IMR-90 (cell line): ENCODE measurements around the gene SLAMF6. TPM values are rescaled to one million over a fixed set of nuclear protein-coding genes. Genes with fewer than 3 reads are reported as not detected.

Experiments
- ATAC-seq: fragments of 200-7000 bp; cut with Tn5 transposase; 2 replicates; pipeline ENCODE4 v1.9.1; 2020; ENCODE audit warnings: low read depth, mild to moderate bottlenecking, moderate library complexity
- BruUV-seq: library from RNA; stranded (reverse); fragments of 400-500 nt; replicated peaks from 2 replicates; lab custom pipeline; 2021; lab: Mats Ljungman, UMichigan
- CTCF ChIA-PET: fragments of 300-600 bp; formaldehyde crosslinking; extraction: SDS; loops from one replicate; lab custom pipeline; 2021; ENCODE audit warnings: antibody characterized with exemption; lab: Yijun Ruan, JAX
- POLR2A ChIA-PET: fragments of 300-600 bp; sonication (Branson Sonifier 250); formaldehyde crosslinking; loops from one replicate; lab custom pipeline; 2022; ENCODE audit warnings: antibody characterized with exemption; ENCODE audit not compliant: unreplicated experiment; lab: Charles Lee
- DNase-seq: peaks from one replicate; pipeline ENCODE4 v3.0.0; 2013
- H2AFZ ChIP-seq: replicated peaks from 2 replicates; pipeline ENCODE3; 2013; ENCODE audit warnings: low read length, mild to moderate bottlenecking; ENCODE audit not compliant: poor library complexity
- H2AK5ac ChIP-seq: 2 replicates; pipeline ENCODE4 v1.6.1; 2013; ENCODE audit warnings: low read depth, low read length, inconsistent platforms
- H2AK9ac ChIP-seq: replicated peaks from 2 replicates; pipeline ENCODE3; 2013; ENCODE audit warnings: mild to moderate bottlenecking, low read depth, low read length, moderate library complexity; ENCODE audit not compliant: poor library complexity
- H2BK120ac ChIP-seq: 2 replicates; pipeline ENCODE4 v1.6.1; 2013; ENCODE audit warnings: low read depth, low read length, inconsistent platforms
- H2BK15ac ChIP-seq: 3 replicates; pipeline ENCODE4 v1.6.1; 2013; ENCODE audit warnings: low read depth, low read length, inconsistent platforms
- H2BK20ac ChIP-seq: 2 replicates; pipeline ENCODE4 v1.6.1; 2013; ENCODE audit warnings: low read depth, mild to moderate bottlenecking, inconsistent platforms, low read length, moderate library complexity
- H2BK5ac ChIP-seq: 2 replicates; pipeline ENCODE4 v1.6.1; 2013; ENCODE audit warnings: mild to moderate bottlenecking, low read depth, low read length, inconsistent platforms; ENCODE audit not compliant: poor library complexity, severe bottlenecking
- H3K14ac ChIP-seq: replicated peaks from 2 replicates; pipeline ENCODE4 v1.6.1; 2013; ENCODE audit warnings: low read depth, low read length, inconsistent platforms
- H3K18ac ChIP-seq: 2 replicates; pipeline ENCODE4 v1.6.1; 2013; ENCODE audit warnings: low read depth, low read length, control low read depth
- H3K23ac ChIP-seq: 2 replicates; pipeline ENCODE4 v1.6.1; 2013; ENCODE audit warnings: low read depth, low read length, inconsistent platforms
- H3K27ac ChIP-seq: 2 replicates; pipeline ENCODE4 v1.5.1; 2013; ENCODE audit warnings: mild to moderate bottlenecking, control low read depth, low read length; ENCODE audit not compliant: insufficient read depth
- H3K27me3 ChIP-seq: 2 replicates; pipeline ENCODE4 v1.6.1; 2013; ENCODE audit warnings: low read length; ENCODE audit not compliant: control insufficient read depth, insufficient read depth
- H3K36me3 ChIP-seq: 2 replicates; pipeline ENCODE4 v1.6.1; 2013; ENCODE audit warnings: low read length, mixed read lengths; ENCODE audit not compliant: control insufficient read depth, insufficient read depth
- H3K4ac ChIP-seq: 2 replicates; pipeline ENCODE4 v1.6.1; 2013; ENCODE audit warnings: low read depth, low read length, inconsistent platforms
- H3K4me1 ChIP-seq: 2 replicates; pipeline ENCODE4 v1.6.1; 2013; ENCODE audit warnings: low read length, mixed read lengths; ENCODE audit not compliant: control insufficient read depth, insufficient read depth
- H3K4me2 ChIP-seq: 2 replicates; pipeline ENCODE4 v1.6.1; 2013; ENCODE audit warnings: low read depth, mild to moderate bottlenecking, control low read depth, low read length, moderate library complexity
- H3K4me3 ChIP-seq: 2 replicates; pipeline ENCODE4 v1.5.1; 2013; ENCODE audit warnings: low read depth, mild to moderate bottlenecking, control low read depth, low read length, moderate library complexity; ENCODE audit not compliant: insufficient read depth
- H3K56ac ChIP-seq: 2 replicates; pipeline ENCODE4 v1.6.1; 2013; ENCODE audit warnings: low read length, inconsistent platforms; ENCODE audit not compliant: insufficient read depth; ENCODE audit errors: extremely low read depth
- H3K79me1 ChIP-seq, 2 experiments: 2 replicates each; pipeline ENCODE4 v1.6.1; 2013; ENCODE audit warnings: low read length in 2 of 2, inconsistent platforms in 1 of 2, low read depth in 1 of 2
- H3K9ac ChIP-seq: 2 replicates; pipeline ENCODE4 v1.6.1; 2013; ENCODE audit warnings: low read depth, low read length, control low read depth
- H3K9me1 ChIP-seq: 2 replicates; pipeline ENCODE4 v1.6.1; 2013; ENCODE audit warnings: low read length, inconsistent platforms; ENCODE audit not compliant: insufficient read depth
- H3K9me3 ChIP-seq: 2 replicates; pipeline ENCODE4 v1.6.1; 2013; ENCODE audit warnings: low read length; ENCODE audit not compliant: control insufficient read depth, insufficient read depth
- H4K20me1 ChIP-seq: 2 replicates; pipeline ENCODE4 v1.6.1; 2013; ENCODE audit warnings: low read length, inconsistent platforms; ENCODE audit not compliant: insufficient read depth
- H4K5ac ChIP-seq: 2 replicates; pipeline ENCODE4 v1.6.1; 2013; ENCODE audit warnings: mild to moderate bottlenecking, low read depth, low read length, control low read depth
- H4K8ac ChIP-seq, 2 experiments: 2 replicates each; pipeline ENCODE4 v1.6.1; 2013; ENCODE audit warnings: low read depth in 2 of 2, low read length in 2 of 2, control low read depth in 1 of 2, inconsistent platforms in 1 of 2
- H4K91ac ChIP-seq: 2 replicates; pipeline ENCODE4 v1.6.1; 2013; ENCODE audit warnings: low read depth, low read length, inconsistent platforms; ENCODE audit not compliant: insufficient read depth
- BHLHE40 ChIP-seq: fragments of 150-350 bp; IDR thresholded peaks from 2 replicates; pipeline ENCODE4 v1.6.1; 2016; ENCODE audit warnings: mild to moderate bottlenecking, low read depth, low read length
- CEBPB ChIP-seq: IDR thresholded peaks from 2 replicates; pipeline ENCODE4 v1.6.1; 2012; ENCODE audit warnings: low read depth, low read length, improper control_type of control experiment
- CHD1 ChIP-seq: IDR thresholded peaks from 2 replicates; pipeline ENCODE4 v1.6.1; 2012; ENCODE audit warnings: low read depth, low read length, improper control_type of control experiment
- CTCF ChIP-seq: conservative IDR thresholded peaks from 2 replicates; pipeline ENCODE4 v1.5.1; 2012; ENCODE audit warnings: mild to moderate bottlenecking, low read depth, low read length, improper control_type of control experiment
- ELK1 ChIP-seq: fragments of 150-350 bp; IDR thresholded peaks from 2 replicates; pipeline ENCODE4 v1.6.1; 2016; ENCODE audit warnings: low read depth, mild to moderate bottlenecking, low read length, moderate library complexity, borderline replicate concordance
- FOS ChIP-seq: fragments of 150-350 bp; IDR thresholded peaks from 2 replicates; pipeline ENCODE4 v1.6.1; 2016; ENCODE audit warnings: low read depth, low read length
- MAFK ChIP-seq: IDR thresholded peaks from 2 replicates; pipeline ENCODE4 v1.6.1; 2012; ENCODE audit warnings: low read depth, low read length, improper control_type of control experiment
- MAZ ChIP-seq: IDR thresholded peaks from 2 replicates; pipeline ENCODE4 v1.6.1; 2012; ENCODE audit warnings: low read depth, mild to moderate bottlenecking, low read length, improper control_type of control experiment, moderate library complexity, borderline replicate concordance
- MXI1 ChIP-seq: IDR thresholded peaks from 2 replicates; pipeline ENCODE4 v1.6.1; 2012; ENCODE audit warnings: low read depth, mild to moderate bottlenecking, low read length, moderate library complexity, borderline replicate concordance
- NFE2L2 ChIP-seq: fragments of 150-350 bp; IDR thresholded peaks from 2 replicates; pipeline ENCODE4 v1.6.1; 2016; ENCODE audit warnings: low read depth, mild to moderate bottlenecking, low read length
- POLR2A ChIP-seq: IDR thresholded peaks from 2 replicates; pipeline ENCODE4 v1.6.1; 2012; ENCODE audit warnings: mild to moderate bottlenecking, low read depth, low read length
- RAD21 ChIP-seq: IDR thresholded peaks from 2 replicates; pipeline ENCODE4 v1.6.1; 2012; ENCODE audit warnings: low read length, improper control_type of control experiment
- RCOR1 ChIP-seq: IDR thresholded peaks from 2 replicates; pipeline ENCODE4 v1.6.1; 2012; ENCODE audit warnings: mild to moderate bottlenecking, low read length, improper control_type of control experiment; ENCODE audit not compliant: insufficient replicate concordance
- RFX5 ChIP-seq: IDR thresholded peaks from 2 replicates; pipeline ENCODE4 v1.8.0; 2012; ENCODE audit warnings: low read depth, mild to moderate bottlenecking, low read length, moderate library complexity
- SMC3 ChIP-seq: fragments of 150-350 bp; IDR thresholded peaks from 2 replicates; pipeline ENCODE4 v1.6.1; 2016; ENCODE audit warnings: low read depth, mild to moderate bottlenecking, antibody characterized with exemption, low read length, moderate library complexity
- USF2 ChIP-seq: fragments of 150-350 bp; IDR thresholded peaks from 2 replicates; pipeline ENCODE4 v1.6.1; 2017; ENCODE audit warnings: mild to moderate bottlenecking, antibody characterized with exemption, low read length, low read depth
- WGBS, 2 experiments: methylation state at CpG; one replicate each; pipeline versions ENCODE4 v1.1.5 to v1.1.7; 2013; ENCODE audit warnings: missing lambda C conversion rate in 2 of 2; ENCODE audit not compliant: insufficient read length in 1 of 2; ENCODE audit errors: extremely low coverage in 2 of 2; 5-methylcytosine and 5-hydroxymethylcytosine counted together
- dilution Hi-C: fragments of 300-500 bp; cut with HindIII; formaldehyde crosslinking; loops from one replicate; pipeline ENCODE4 v1.14.3; 2018; ENCODE audit warnings: low sequenced_read_pairs; ENCODE audit not compliant: unreplicated experiment
- in situ Hi-C: fragments of 300-500 bp; cut with MboI; formaldehyde crosslinking; loops from 3 replicates; pipeline ENCODE4 v1.14.3; 2019; ENCODE audit warnings: low sequenced_read_pairs, inconsistent platforms, mixed read lengths
- intact Hi-C: fragments of 100-400 bp; cut with micrococcal nuclease; formaldehyde crosslinking; loops from 2 replicates; pipeline ENCODE4 v1.10.0; 2022
- polyA plus RNA-seq, 3 experiments: library from polyadenylated mRNA; depleted of rRNA; stranded (reverse); fragments of >200 nt; gene quantifications; 2 replicates each; pipeline ENCODE4 v1.2.3, GENCODE V29; 2012; ENCODE audit warnings: low replicate concordance in 1 of 3
- total RNA-seq: library from RNA; depleted of rRNA; stranded (reverse); fragments of >200 nt; gene quantifications from 2 replicates; pipeline ENCODE4 v1.2.3, GENCODE V29; 2012

Gene SLAMF6
- total and polyA plus RNA-seq, 2 of the 4 experiments (the other 2 are of a cell fraction): not detected

GRCh38 chr1:160503087-160503486 lies 20.0 kb downstream of the SLAMF6 start:
- H4K5ac ChIP-seq: no peak overlapping the region
- no peaks in the 10 kb centered on the region for H3K9me1 ChIP-seq
- no peak for ATAC-seq
- H2BK5ac ChIP-seq: no peak overlapping the region
- no peak overlapping the region for H2AK5ac ChIP-seq
- H3K4ac ChIP-seq: no peak overlapping the region
- no peak overlapping the region for H2AFZ ChIP-seq
- H3K4me2 ChIP-seq: no peak overlapping the region
- TF ChIP-seq POLR2A: no peak
- no peak for TF ChIP-seq BHLHE40
- no peak for TF ChIP-seq CTCF
- no peak for TF ChIP-seq MAZ
- TF ChIP-seq CHD1: no peak
- no peak for TF ChIP-seq NFE2L2
- no peak for TF ChIP-seq ELK1
- TF ChIP-seq CEBPB: no peak
- no peak for TF ChIP-seq RCOR1
- no peak for TF ChIP-seq RFX5
- no peak for TF ChIP-seq SMC3
- TF ChIP-seq MAFK: no peak
- no peak for TF ChIP-seq RAD21
- no peak for TF ChIP-seq USF2
- TF ChIP-seq FOS: no peak
- TF ChIP-seq MXI1: no peak
- BruUV-seq: no TSS peak
- no peak overlapping the region for H2BK15ac ChIP-seq
- no peak overlapping the region for H4K8ac ChIP-seq
- no peaks in the 10 kb centered on the region for H3K36me3 ChIP-seq
- no peak overlapping the region for H2BK120ac ChIP-seq
- H3K56ac ChIP-seq: no peak overlapping the region
- no peaks in the 10 kb centered on the region for H3K9me3 ChIP-seq
- H3K9ac ChIP-seq: no peak overlapping the region
- H3K14ac ChIP-seq: no peak overlapping the region
- in situ Hi-C loops (no loop called here), intact Hi-C loops (no loop called here), dilution Hi-C loops (no loop called here)
- H3K27me3 ChIP-seq: no peaks in the 10 kb centered on the region
- H2BK20ac ChIP-seq: no peak overlapping the region
- ChIA-PET POLR2A (no interaction called here), CTCF (no interaction called here)
- no peaks in the 10 kb centered on the region for H4K20me1 ChIP-seq
- H3K79me1 ChIP-seq: no peaks in the 10 kb centered on the region
- H4K91ac ChIP-seq: no peak overlapping the region
- no peak overlapping the region for H3K4me3 ChIP-seq
- H3K27ac ChIP-seq: no peak overlapping the region
- H3K4me1 ChIP-seq: no peaks in the 10 kb centered on the region
- H3K23ac ChIP-seq: no peak overlapping the region
- H2AK9ac ChIP-seq: no peak overlapping the region
- WGBS, 2 experiments: 80% methylated on average over 1 of the region's 6 CpGs; no CpG with 5 or more reads in 1 of the 2 experiments
- no peak overlapping the region for H3K18ac ChIP-seq
- DNase-seq: no peak
